B cell (primary cell): ENCODE data around the gene STARD10. TPM values are rescaled to one million over a fixed set of nuclear protein-coding genes. Genes with fewer than 3 reads are reported as not detected.

Experiments
- ATAC-seq: fragments of 200-7000 bp; cut with Tn5 transposase; one replicate; pipeline ENCODE4 v1.10.0; 2021; ENCODE audit warnings: low read depth, mild to moderate bottlenecking, moderate number of reproducible peaks, moderate library complexity
- CTCF ChIA-PET: fragments of 350-600 bp; sonication (Branson Sonifier 250); formaldehyde crosslinking; loops from one replicate; lab custom pipeline; 2021; ENCODE audit warnings: antibody characterized with exemption, inconsistent platforms; lab: Charles Lee
- POLR2A ChIA-PET: fragments of 350-600 bp; sonication (Branson Sonifier 250); formaldehyde crosslinking; loops from one replicate; lab custom pipeline; 2021; ENCODE audit warnings: antibody characterized with exemption; lab: Charles Lee
- DNase-seq: peaks from one replicate; pipeline ENCODE4 v3.0.0; 2013
- H2AFZ ChIP-seq: 2 replicates; pipeline ENCODE4 v1.6.1; 2012; ENCODE audit warnings: mild to moderate bottlenecking, low read depth, low read length; ENCODE audit not compliant: insufficient read depth, poor library complexity, severe bottlenecking
- H3K27ac ChIP-seq, 2 donors: 1 replicate in 1 of 2; 2 replicates in 1 of 2; pipeline ENCODE4 v1.5.1; 2012 to 2013; ENCODE audit warnings: low read length in 2 of 2, mild to moderate bottlenecking in 2 of 2, moderate library complexity in 1 of 2
- H3K27me3 ChIP-seq, 4 experiments: fragments of 200-600 bp in 1 of 4; sonication (generic) in 1 of 4; replicated peaks in 1 of 4; 1 replicate in 2 of 4; 2 replicates in 2 of 4; pipeline versions ENCODE4 v1.6.1 to v1.7.0; 2013 to 2016; ENCODE audit warnings: low read length in 3 of 4, mild to moderate bottlenecking in 2 of 4, mixed read lengths in 1 of 4, moderate library complexity in 1 of 4; ENCODE audit not compliant: insufficient read depth in 4 of 4, control insufficient read depth in 3 of 4; ENCODE audit errors: control extremely low read depth in 1 of 4
- H3K36me3 ChIP-seq, 2 experiments: replicated peaks in 1 of 2; 1 replicate in 1 of 2; 2 replicates in 1 of 2; pipeline versions ENCODE4 v1.6.1 to v1.7.1; 2013; ENCODE audit warnings: low read length in 1 of 2; ENCODE audit not compliant: insufficient read depth in 2 of 2, control insufficient read depth in 1 of 2; ENCODE audit errors: control extremely low read depth in 1 of 2, extremely low read depth in 1 of 2
- H3K4me1 ChIP-seq, 2 donors: fragments of 200-600 bp in 1 of 2; sonication (generic) in 1 of 2; 1 replicate in 1 of 2; 2 replicates in 1 of 2; pipeline versions ENCODE4 v1.5.1 to v1.6.1; 2013 to 2017; ENCODE audit warnings: low read length in 2 of 2; ENCODE audit not compliant: control insufficient read depth in 2 of 2, insufficient read depth in 2 of 2
- H3K4me2 ChIP-seq: replicated peaks from 2 replicates; pipeline ENCODE3; 2012; ENCODE audit warnings: mild to moderate bottlenecking, low read depth, low read length; ENCODE audit not compliant: poor library complexity, severe bottlenecking
- H3K4me3 ChIP-seq, 5 experiments: fragments of 200-600 bp in 1 of 5; sonication (generic) in 1 of 5; 1 replicate in 3 of 5; 2 replicates in 2 of 5; pipeline versions ENCODE4 v1.5.1 to v1.7.0; 2011 to 2016; ENCODE audit warnings: low read length in 4 of 5, mild to moderate bottlenecking in 4 of 5, low read depth in 2 of 5, control low read depth in 1 of 5, moderate library complexity in 1 of 5; ENCODE audit not compliant: insufficient read depth in 1 of 5; ENCODE audit errors: control extremely low read depth in 1 of 5, extremely low read depth in 1 of 5
- H3K79me2 ChIP-seq: fragments of 200-600 bp; sonication (generic); one replicate; pipeline ENCODE4 v1.6.0; 2016; ENCODE audit warnings: low read length; ENCODE audit not compliant: control insufficient read depth, insufficient read depth
- H3K9ac ChIP-seq: fragments of 200-600 bp; sonication (generic); 2 replicates; pipeline ENCODE4 v1.6.1; 2017; ENCODE audit warnings: mild to moderate bottlenecking, low read length, moderate library complexity
- H3K9me3 ChIP-seq, 3 donors: one replicate each; pipeline versions ENCODE4 v1.6.1 to v1.7.1; 2013; ENCODE audit warnings: low read length in 2 of 3; ENCODE audit not compliant: control insufficient read depth in 2 of 3, insufficient read depth in 1 of 3; ENCODE audit errors: control extremely low read depth in 1 of 3
- H4K20me1 ChIP-seq: 2 replicates; pipeline ENCODE4 v1.6.0; 2012; ENCODE audit warnings: mild to moderate bottlenecking, low read length; ENCODE audit not compliant: insufficient read depth, control insufficient read depth, poor library complexity, severe bottlenecking
- H3K27ac Mint-ChIP-seq: one replicate; pipeline ENCODE4 v1.8.0; 2021; ENCODE audit warnings: mixed read lengths
- H3K27me3 Mint-ChIP-seq: one replicate; pipeline ENCODE4 v1.8.0; 2021; ENCODE audit warnings: mixed read lengths
- H3K4me1 Mint-ChIP-seq: one replicate; pipeline ENCODE4 v1.8.0; 2021; ENCODE audit warnings: mixed read lengths
- H3K4me3 Mint-ChIP-seq: one replicate; pipeline ENCODE4 v1.8.0; 2021; ENCODE audit warnings: mixed read lengths
- H3K9me3 Mint-ChIP-seq: one replicate; pipeline ENCODE4 v1.8.0; 2022; ENCODE audit warnings: mixed read lengths; ENCODE audit not compliant: insufficient read depth
- EZH2 ChIP-seq: IDR thresholded peaks from 2 replicates; pipeline ENCODE4 v1.6.1; 2012; ENCODE audit warnings: borderline replicate concordance, low read depth, mild to moderate bottlenecking, moderate library complexity, low read length; ENCODE audit not compliant: insufficient read depth, poor library complexity, severe bottlenecking
- WGBS: methylation state at CpG from one replicate; pipeline ENCODE4 v1.1.5; 2013; ENCODE audit warnings: missing lambda C conversion rate; ENCODE audit not compliant: insufficient coverage; 5-methylcytosine and 5-hydroxymethylcytosine counted together
- intact Hi-C: fragments of 100-400 bp; cut with micrococcal nuclease; formaldehyde crosslinking; loops from one replicate; pipeline ENCODE4 v1.10.0; 2022
- polyA plus RNA-seq: library from polyadenylated mRNA; depleted of rRNA; stranded (reverse); fragments of >200 nt; gene quantifications from 2 replicates; pipeline ENCODE4 v1.2.3, GENCODE V29; 2012
- total RNA-seq, 2 donors: library from RNA; stranded (reverse); fragments of 120-200 nt in 1 of 2; gene quantifications; 1 replicate in 1 of 2; 2 replicates in 1 of 2; pipeline versions ENCODE4 v1.2.3 to v1.2.4, GENCODE V29; 2013 to 2022
- TF ChIP-seq, protein P1 (sequence below): fragments of 200-600 bp; IDR thresholded peaks from one replicate; pipeline ENCODE4 v1.8.0; 2022; ENCODE audit warnings: antibody characterized with exemption, mild to moderate bottlenecking

Gene STARD10
- total and polyA plus RNA-seq, 2 donors (not counting 1 experiment from before 2014, with no cell fraction given): 37.5 to 39.2 TPM

DNA sequence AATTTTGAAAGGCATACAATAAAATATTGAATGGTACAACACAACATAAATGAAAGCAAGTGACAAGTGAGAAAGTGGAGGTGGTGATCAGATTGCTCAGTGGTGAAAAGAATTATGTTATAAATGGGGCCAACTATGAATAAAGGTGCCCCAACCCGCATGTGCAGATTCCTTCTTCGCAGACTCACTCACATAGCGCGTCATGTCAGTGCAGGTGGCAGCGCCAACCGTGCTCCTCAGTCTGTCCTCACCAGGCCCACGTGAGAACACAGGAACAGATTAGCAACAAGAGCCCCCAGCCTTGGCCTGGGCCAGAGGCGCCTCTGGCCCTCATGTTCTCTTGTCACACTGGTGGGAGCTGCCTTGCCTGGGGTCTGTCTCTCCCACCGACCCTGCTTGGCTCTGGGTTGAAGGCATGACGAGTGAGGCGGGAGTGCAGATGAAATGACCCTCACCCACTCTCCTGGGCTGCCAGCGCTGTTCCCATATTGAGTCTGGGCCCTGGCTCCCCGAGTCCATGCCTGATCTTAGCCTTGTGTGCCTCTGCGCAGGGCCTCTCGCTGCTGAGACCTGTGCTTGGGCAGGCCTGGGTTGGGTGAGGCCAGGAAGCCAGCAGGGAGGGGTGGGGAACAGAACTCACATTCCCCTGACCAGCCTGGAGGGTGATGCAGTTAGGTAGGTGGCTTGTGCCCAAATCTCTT lies 26.7 kb upstream of the STARD10 start:
- H3K4me2 ChIP-seq: peak overlapping the region; percentile 71
- ChIA-PET CTCF (interaction anchor here (0.9 to 3.1 kb wide), 2 partner anchors 10 to 95 kb away, joined by 5 to 18 read pairs; no protein-coding TSS in a partner anchor), POLR2A (no interaction called here)
- peaks cover 0 to 76% of the 10 kb centered on the region in 2 experiments for H3K36me3 ChIP-seq
- WGBS: 97% methylated on average over 12 of the region's 15 CpGs
- TF ChIP-seq, protein P1, sequence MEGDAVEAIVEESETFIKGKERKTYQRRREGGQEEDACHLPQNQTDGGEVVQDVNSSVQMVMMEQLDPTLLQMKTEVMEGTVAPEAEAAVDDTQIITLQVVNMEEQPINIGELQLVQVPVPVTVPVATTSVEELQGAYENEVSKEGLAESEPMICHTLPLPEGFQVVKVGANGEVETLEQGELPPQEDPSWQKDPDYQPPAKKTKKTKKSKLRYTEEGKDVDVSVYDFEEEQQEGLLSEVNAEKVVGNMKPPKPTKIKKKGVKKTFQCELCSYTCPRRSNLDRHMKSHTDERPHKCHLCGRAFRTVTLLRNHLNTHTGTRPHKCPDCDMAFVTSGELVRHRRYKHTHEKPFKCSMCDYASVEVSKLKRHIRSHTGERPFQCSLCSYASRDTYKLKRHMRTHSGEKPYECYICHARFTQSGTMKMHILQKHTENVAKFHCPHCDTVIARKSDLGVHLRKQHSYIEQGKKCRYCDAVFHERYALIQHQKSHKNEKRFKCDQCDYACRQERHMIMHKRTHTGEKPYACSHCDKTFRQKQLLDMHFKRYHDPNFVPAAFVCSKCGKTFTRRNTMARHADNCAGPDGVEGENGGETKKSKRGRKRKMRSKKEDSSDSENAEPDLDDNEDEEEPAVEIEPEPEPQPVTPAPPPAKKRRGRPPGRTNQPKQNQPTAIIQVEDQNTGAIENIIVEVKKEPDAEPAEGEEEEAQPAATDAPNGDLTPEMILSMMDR: no peak
- TF ChIP-seq EZH2: no peak
- Mint-ChIP-seq H3K9me3 (no peaks in the 10 kb centered on the region), H3K27ac (no peak overlapping the region), H3K4me1 (peaks cover 56% of the 10 kb centered on the region), H3K27me3 (no peaks in the 10 kb centered on the region), H3K4me3 (peak overlapping the region; percentile 59)
- H3K4me3 ChIP-seq: no peak overlapping the region
- H3K79me2 ChIP-seq: peaks cover 26% of the 10 kb centered on the region
- ATAC-seq: no peak
- no peak for DNase-seq
- H3K27ac ChIP-seq: no peak overlapping the region
- H3K4me1 ChIP-seq: peaks cover 24 to 47% of the 10 kb centered on the region in 2 donors
- no peaks in the 10 kb centered on the region for H3K27me3 ChIP-seq
- intact Hi-C loops: loop anchor here (5.0 kb wide), 1 partner anchor 332 kb away; no protein-coding TSS in a partner anchor
- H2AFZ ChIP-seq: no peak overlapping the region
- H3K9ac ChIP-seq: no peak overlapping the region
- peaks cover 54% of the 10 kb centered on the region for H4K20me1 ChIP-seq
- peaks cover 0 to 4% (median 0%) of the 10 kb centered on the region in 3 donors for H3K9me3 ChIP-seq

DNA sequence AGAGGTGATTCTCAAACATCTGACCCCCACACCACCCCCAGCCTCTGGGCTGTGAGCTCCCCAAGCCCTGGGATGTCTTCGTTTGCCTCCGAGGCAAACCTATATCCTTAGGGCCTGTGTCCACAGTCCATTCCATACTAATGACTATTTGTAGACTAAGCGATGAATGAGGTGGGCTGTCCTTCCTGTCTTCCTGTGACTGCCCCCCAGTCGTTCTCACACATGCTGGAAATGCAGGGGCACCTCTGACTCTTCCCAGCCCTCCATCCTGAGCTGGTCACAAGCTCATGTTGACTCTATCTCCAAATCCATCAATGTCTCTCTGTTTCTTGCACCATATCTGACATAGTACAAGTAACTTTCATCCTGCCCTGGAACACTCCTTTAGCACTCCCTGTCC lies 25.1 kb upstream of the STARD10 start:
- TF ChIP-seq, protein P1: no peak
- no peak for TF ChIP-seq EZH2
- Histone ChIP-seq H3K27me3 (no peaks in the 10 kb centered on the region), H3K9me3 (peaks cover 0 to 4% (median 0%) of the 10 kb centered on the region in 3 donors), H3K36me3 (peaks cover 0 to 67% of the 10 kb centered on the region in 2 experiments), H3K4me3 (no peak overlapping the region), H2AFZ (no peak overlapping the region), H3K4me1 (peaks cover 24 to 54% of the 10 kb centered on the region in 2 donors), H3K9ac (no peak overlapping the region), H3K4me2 (no peak overlapping the region), H4K20me1 (peaks cover 54% of the 10 kb centered on the region), H3K79me2 (peaks cover 41% of the 10 kb centered on the region), H3K27ac (no peak overlapping the region)
- DNase-seq (no peak), ATAC-seq (no peak)
- CTCF ChIA-PET: interaction anchor here (1.1 to 2.4 kb wide), 3 partner anchors 12 to 97 kb away, joined by 3 to 7 read pairs (median 6); no protein-coding TSS in a partner anchor
- Mint-ChIP-seq H3K4me3 (peak overlapping the region; percentile 32), H3K4me1 (peaks cover 49% of the 10 kb centered on the region), H3K9me3 (no peaks in the 10 kb centered on the region), H3K27me3 (no peaks in the 10 kb centered on the region), H3K27ac (no peak overlapping the region)
- POLR2A ChIA-PET: no interaction called here
- 89% methylated on average over 1 of the region's 4 CpGs for WGBS
- intact Hi-C loops: loop anchor here (10.0 kb wide), 1 partner anchor 594 kb away; the partner anchor contains the start of gene INPPL1
